GM12865 (cell line): Measurements from ENCODE around the gene PAK1.

Experiments
- DNase-seq: peaks from one replicate; pipeline ENCODE4 v3.0.0; 2010; ENCODE audit warnings: low read depth
- H3K4me3 ChIP-seq: 2 replicates; pipeline ENCODE4 v1.5.1; 2011; ENCODE audit warnings: mild to moderate bottlenecking, low read depth, low read length, control low read depth
- TF ChIP-seq, protein P1 (sequence below): IDR thresholded peaks from 2 replicates; pipeline ENCODE4 v1.5.1; 2011; ENCODE audit warnings: low read length, control low read depth, low read depth, inconsistent platforms; ENCODE audit not compliant: insufficient read depth; ENCODE audit errors: missing control alignments

PAK1 gene

DNA sequence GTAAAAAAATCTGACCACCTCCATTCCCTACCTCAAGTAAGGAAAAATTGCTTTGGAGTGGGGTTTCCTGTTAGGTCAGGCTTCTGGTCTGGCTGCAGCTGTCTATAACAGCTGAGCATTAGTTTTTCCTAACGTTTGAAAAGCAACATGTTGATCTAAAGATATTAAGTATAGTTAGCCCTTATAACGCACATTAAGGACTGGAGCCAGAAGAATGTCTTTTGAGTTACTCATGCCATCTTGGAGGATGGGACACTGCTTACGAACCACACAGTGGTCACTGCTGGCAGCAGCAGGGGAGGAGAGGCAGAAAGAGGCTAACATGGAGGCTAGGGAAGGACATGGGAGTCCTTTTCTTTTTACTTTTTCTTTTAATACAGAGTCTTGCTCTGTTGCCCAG, 128.3 kb downstream of the PAK1 start:
- TF ChIP-seq, protein P1, sequence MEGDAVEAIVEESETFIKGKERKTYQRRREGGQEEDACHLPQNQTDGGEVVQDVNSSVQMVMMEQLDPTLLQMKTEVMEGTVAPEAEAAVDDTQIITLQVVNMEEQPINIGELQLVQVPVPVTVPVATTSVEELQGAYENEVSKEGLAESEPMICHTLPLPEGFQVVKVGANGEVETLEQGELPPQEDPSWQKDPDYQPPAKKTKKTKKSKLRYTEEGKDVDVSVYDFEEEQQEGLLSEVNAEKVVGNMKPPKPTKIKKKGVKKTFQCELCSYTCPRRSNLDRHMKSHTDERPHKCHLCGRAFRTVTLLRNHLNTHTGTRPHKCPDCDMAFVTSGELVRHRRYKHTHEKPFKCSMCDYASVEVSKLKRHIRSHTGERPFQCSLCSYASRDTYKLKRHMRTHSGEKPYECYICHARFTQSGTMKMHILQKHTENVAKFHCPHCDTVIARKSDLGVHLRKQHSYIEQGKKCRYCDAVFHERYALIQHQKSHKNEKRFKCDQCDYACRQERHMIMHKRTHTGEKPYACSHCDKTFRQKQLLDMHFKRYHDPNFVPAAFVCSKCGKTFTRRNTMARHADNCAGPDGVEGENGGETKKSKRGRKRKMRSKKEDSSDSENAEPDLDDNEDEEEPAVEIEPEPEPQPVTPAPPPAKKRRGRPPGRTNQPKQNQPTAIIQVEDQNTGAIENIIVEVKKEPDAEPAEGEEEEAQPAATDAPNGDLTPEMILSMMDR = no peak
- no peak for DNase-seq

DNA sequence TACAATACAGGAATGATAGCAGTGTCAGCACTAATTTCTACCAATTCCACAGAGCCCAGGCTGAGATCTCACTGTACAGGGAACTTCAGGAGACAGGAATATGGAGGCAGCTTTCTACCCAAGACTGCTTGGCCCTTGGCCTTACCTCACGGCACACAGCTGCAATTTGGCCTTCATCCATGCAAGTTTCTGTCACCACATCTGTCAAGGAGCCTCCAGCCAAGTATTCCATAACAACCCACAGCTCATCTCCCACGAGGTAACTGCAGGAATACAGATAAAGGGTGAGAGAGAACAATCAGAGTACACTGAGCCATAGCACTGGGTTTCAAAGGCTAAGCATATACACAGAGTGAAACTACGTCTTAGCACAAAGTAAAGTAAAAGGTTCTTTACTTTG, 133.4 kb downstream of the PAK1 start:
- no peak overlapping the region for H3K4me3 ChIP-seq
- no peak for DNase-seq
- TF ChIP-seq, protein P1 = no peak

More for the DNA sequence above, 128.3 kb downstream of the PAK1 start:
- no peak overlapping the region for H3K4me3 ChIP-seq

DNA sequence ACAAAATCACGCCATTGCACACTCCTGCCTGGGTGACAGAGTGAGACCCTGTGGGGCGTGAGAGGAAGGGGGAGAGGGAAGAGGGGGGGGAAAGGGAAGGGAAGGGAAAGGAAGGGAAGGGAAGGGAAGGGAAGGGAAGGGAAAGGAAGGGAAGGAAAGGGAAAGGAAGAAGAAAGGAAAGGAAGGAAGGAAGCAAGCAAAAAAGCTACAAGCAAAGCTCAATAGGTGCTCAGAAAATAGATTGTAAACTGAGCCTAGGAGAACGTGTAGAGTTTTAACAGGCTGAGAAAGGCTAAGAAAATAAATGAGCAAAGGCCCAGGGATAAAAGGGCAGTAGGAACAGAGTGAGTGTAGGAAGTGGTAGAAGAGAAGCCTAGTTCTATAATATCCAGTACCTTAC, 141.6 kb downstream of the PAK1 start:
- TF ChIP-seq, protein P1 = no peak
- no peak overlapping the region for H3K4me3 ChIP-seq
- no peak for DNase-seq

DNA sequence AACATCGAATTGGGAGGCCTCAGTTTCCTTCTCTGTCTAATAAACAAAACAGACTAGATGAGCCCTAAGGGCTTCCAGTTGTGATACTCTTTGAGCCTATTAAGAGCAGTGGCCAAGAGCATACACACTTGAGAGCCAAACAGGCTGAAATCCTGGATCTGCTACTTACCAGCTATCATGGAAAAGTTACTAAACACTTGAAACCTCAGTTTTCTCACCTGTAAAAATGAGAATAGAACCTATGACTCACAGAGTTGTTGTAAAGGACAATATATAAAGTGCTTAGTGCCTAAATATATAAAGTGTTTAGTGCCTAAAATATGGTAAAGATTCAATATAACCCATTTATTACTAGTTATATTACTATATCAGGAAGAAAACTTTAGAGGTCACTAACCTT, 148.7 kb downstream of the PAK1 start:
- no peak for DNase-seq
- no peak overlapping the region for H3K4me3 ChIP-seq
- TF ChIP-seq, protein P1 = no peak

DNA sequence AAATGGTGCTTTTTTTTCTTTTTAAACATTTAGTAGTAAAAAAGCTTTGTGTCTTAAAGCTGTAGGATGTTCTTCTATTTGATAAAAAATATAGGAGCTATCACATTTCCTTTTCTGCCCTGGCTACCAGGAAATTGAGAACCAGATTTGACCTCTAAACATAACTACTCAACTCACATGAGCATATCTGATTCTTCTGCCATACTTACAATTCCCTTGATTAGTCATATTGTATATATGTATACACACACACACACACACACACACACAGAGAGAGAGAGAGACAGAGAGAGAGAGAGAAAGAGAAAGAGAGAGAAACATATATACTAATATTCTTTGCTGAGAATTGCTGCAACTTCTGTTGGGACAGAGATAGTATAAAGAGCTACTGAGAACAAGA, 149.4 kb downstream of the PAK1 start:
- DNase-seq = no peak
- H3K4me3 ChIP-seq = no peak overlapping the region
- TF ChIP-seq, protein P1 = no peak

DNA sequence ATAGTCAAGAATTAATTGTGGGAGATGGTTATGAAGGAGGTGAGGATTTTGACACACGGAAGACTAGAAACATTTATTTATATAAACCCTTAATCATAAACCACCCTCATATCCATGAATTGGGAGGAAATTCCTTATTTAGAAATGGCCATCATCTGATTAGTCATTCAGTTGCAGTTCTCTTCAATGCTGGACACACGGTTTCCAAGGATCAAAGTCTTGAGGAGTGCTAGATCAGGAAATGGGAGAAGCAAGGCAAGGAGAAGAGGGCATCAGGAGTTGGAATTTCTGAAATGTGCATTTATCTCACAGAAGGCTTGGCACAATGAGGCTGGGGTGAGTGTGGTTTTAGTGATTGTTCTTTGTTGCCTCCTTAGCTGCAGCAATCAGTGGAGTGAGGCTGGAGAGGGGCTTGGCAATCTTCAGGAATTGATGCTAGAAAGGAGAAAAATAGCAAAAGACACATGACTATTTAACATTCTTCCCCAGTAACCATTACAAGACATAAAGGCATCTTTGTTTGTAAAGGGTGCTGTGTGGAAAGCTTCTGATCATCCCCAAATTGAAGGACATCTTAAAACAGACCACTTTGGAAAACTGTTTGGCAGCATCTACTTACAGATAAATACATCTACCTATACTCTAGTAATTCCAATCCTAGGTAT, 150.8 kb downstream of the PAK1 start:
- no peak for DNase-seq
- TF ChIP-seq, protein P1 = no peak
- H3K4me3 ChIP-seq = no peak overlapping the region

DNA sequence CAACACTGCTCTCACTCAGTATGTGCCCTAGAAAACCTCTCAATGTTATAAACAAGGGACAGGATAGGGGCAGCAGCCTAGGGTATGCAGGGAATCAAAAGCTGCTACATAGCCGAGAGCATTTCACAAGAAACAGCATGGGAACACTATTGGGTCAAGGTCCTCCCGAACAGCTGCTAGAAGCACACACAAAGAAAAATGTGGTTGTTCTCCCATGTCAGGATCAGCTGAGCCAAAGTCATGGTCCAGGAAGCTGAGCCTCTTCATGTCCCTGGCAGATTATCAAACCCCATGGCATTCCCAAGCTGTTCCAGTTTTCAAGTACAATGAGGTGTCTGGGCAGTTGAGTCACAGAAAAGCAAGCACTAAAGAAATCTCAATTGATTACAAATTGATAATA, 151.4 kb downstream of the PAK1 start:
- TF ChIP-seq, protein P1 = no peak
- no peak overlapping the region for H3K4me3 ChIP-seq
- DNase-seq = no peak
